Effector memory CD8-positive, alpha-beta T cell (primary cell): ENCODE data around the gene NFASC.

ENCODE experiments used
- ATAC-seq: fragments of 150-1000 bp; cut with Tn5 transposase; replicated peaks from 2 replicates; pipeline ENCODE4 v1.10.0; 2021; ENCODE audit warnings: mild to moderate bottlenecking, moderate library complexity
- DNase-seq, 3 experiments: peaks; one replicate each; pipeline ENCODE4 v3.0.0; 2021
- H3K27ac Mint-ChIP-seq, 2 donors: one replicate each; pipeline ENCODE4 v1.8.0; 2022; ENCODE audit warnings: mild to moderate bottlenecking in 2 of 2, mixed read lengths in 2 of 2, moderate library complexity in 2 of 2
- H3K27me3 Mint-ChIP-seq, 2 donors: one replicate each; pipeline ENCODE4 v1.8.0; 2022; ENCODE audit warnings: mixed read lengths in 2 of 2
- H3K36me3 Mint-ChIP-seq: one replicate; pipeline ENCODE4 v1.8.0; 2022; ENCODE audit warnings: mild to moderate bottlenecking, moderate library complexity, mixed read lengths; ENCODE audit not compliant: insufficient read depth
- H3K4me1 Mint-ChIP-seq, 2 donors: one replicate each; pipeline ENCODE4 v1.8.0; 2022; ENCODE audit warnings: low read depth in 2 of 2, mixed read lengths in 2 of 2
- H3K4me3 Mint-ChIP-seq, 2 donors: one replicate each; pipeline ENCODE4 v1.8.0; 2022; ENCODE audit warnings: mild to moderate bottlenecking in 2 of 2, mixed read lengths in 2 of 2, moderate library complexity in 2 of 2
- H3K9me3 Mint-ChIP-seq, 2 donors: one replicate each; pipeline ENCODE4 v1.8.0; 2022; ENCODE audit warnings: mixed read lengths in 2 of 2

Gene NFASC

GRCh38 chr1:204983881-204984280 is 113.2 kb downstream of the NFASC start:
- Mint-ChIP-seq H3K4me1 (peaks cover 0 to 3% of the 10 kb centered on the region in 2 donors), H3K27me3 (peaks cover 48 to 92% of the 10 kb centered on the region in 2 donors)

DNA sequence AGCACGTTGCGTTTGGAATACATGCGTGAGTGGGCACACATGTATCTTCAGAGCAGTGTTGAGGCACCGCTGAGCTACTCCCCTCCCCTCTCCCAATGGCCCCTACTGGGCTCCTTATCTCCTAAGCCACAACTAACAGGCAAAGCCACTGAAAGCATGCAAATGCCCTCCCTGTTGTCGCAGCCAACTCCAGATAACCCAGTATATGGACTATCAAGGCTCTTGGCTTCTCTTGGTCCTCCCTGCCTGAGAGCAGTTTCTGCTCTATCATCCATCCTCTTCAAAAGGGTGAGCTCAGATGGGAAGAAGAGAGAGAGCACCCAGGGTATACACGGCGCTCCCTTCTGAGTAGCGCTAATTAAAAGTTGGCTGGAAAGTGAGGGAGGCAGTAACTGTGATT is 113.8 kb downstream of the NFASC start:
- no peak overlapping the region for H3K4me3 Mint-ChIP-seq
- no peaks in the 10 kb centered on the region for H3K9me3 Mint-ChIP-seq
- no peak for ATAC-seq
- no peak overlapping the region for H3K27ac Mint-ChIP-seq
- no peak for DNase-seq
- H3K36me3 Mint-ChIP-seq = no peaks in the 10 kb centered on the region
- peaks cover 45 to 92% of the 10 kb centered on the region in 2 donors for H3K27me3 Mint-ChIP-seq
- peaks cover 0 to 5% of the 10 kb centered on the region in 2 donors for H3K4me1 Mint-ChIP-seq

More at GRCh38 chr1:204983881-204984280, 113.2 kb downstream of the NFASC start:
- Mint-ChIP-seq H3K9me3 (no peaks in the 10 kb centered on the region), H3K36me3 (no peaks in the 10 kb centered on the region), H3K27ac (no peak overlapping the region), H3K4me3 (no peak overlapping the region)
- ATAC-seq (no peak), DNase-seq (no peak)

DNA sequence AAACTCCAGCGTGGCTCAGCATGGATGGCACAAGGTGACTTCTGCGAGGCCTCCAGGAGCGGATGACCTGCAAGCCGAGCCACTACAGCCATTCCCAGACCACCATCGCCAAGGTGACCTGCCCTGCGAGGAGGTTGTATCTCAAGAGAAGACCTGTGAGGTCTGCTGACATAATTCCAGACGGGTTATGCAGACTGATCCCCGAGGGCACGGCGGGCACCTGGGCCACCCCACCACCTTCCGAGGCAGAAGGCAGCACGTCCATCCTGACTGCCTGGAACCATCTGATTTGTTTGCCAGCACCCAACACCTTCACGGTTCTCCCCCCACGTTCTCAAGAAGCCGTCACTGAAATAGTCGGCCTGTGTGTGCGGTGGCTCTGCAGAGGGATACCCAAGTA is 115.5 kb downstream of the NFASC start:
- Mint-ChIP-seq H3K4me1 (peaks cover 0 to 5% of the 10 kb centered on the region in 2 donors), H3K27ac (no peak overlapping the region), H3K36me3 (no peaks in the 10 kb centered on the region), H3K9me3 (no peaks in the 10 kb centered on the region), H3K4me3 (no peak overlapping the region), H3K27me3 (peaks cover 43 to 88% of the 10 kb centered on the region in 2 donors)
- DNase-seq = no peak
- no peak for ATAC-seq

DNA sequence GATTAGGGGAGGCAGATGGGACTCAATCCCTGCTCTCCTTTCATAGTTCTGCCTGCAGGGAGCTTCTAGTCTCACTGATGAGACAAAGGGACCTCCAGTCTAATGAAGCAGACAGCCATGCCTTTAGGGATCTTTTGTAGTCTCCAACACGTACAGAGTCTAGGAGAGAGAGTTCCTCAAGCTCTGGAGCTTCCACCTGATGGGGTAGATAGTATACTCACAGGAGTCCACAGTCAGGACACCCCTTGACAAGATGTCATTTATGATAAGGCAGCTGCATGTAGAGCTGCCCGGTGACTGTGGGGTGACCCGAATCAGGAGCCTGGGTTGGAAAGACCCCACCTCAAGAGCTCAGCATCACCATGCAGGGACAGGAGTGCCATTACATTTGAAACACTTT is 117.0 kb downstream of the NFASC start:
- no peak for DNase-seq
- Mint-ChIP-seq H3K27ac (no peak overlapping the region), H3K9me3 (no peaks in the 10 kb centered on the region), H3K4me1 (peaks cover 7 to 11% of the 10 kb centered on the region in 2 donors), H3K4me3 (no peak overlapping the region), H3K36me3 (no peaks in the 10 kb centered on the region), H3K27me3 (peaks cover 32 to 79% of the 10 kb centered on the region in 2 donors)
- no peak for ATAC-seq

GRCh38 chr1:204988196-204988595 is 117.5 kb downstream of the NFASC start:
- DNase-seq (no peak), ATAC-seq (no peak)
- H3K27ac Mint-ChIP-seq = no peak overlapping the region
- H3K9me3 Mint-ChIP-seq = no peaks in the 10 kb centered on the region
- no peaks in the 10 kb centered on the region for H3K36me3 Mint-ChIP-seq
- H3K27me3 Mint-ChIP-seq = peaks cover 27 to 79% of the 10 kb centered on the region in 2 donors
- H3K4me3 Mint-ChIP-seq = no peak overlapping the region
- H3K4me1 Mint-ChIP-seq = peaks cover 7 to 10% of the 10 kb centered on the region in 2 donors

GRCh38 chr1:204989266-204990058 is 118.8 kb downstream of the NFASC start:
- Mint-ChIP-seq H3K27ac (no peak overlapping the region), H3K36me3 (no peaks in the 10 kb centered on the region), H3K4me3 (no peak overlapping the region), H3K27me3 (peaks cover 25 to 83% of the 10 kb centered on the region in 2 donors), H3K9me3 (no peaks in the 10 kb centered on the region), H3K4me1 (peaks cover 7 to 12% of the 10 kb centered on the region in 2 donors)
- DNase-seq (peak; percentile 22 to 35 (median 23)), ATAC-seq (peak; percentile 63)

- H3K4me3 Mint-ChIP-seq = no peak overlapping the region
- ATAC-seq (no peak), DNase-seq (no peak)
- peaks cover 18 to 81% of the 10 kb centered on the region in 2 donors for H3K27me3 Mint-ChIP-seq
- no peak overlapping the region for H3K27ac Mint-ChIP-seq
- H3K9me3 Mint-ChIP-seq = no peaks in the 10 kb centered on the region
- H3K36me3 Mint-ChIP-seq = no peaks in the 10 kb centered on the region
- H3K4me1 Mint-ChIP-seq = peaks cover 7 to 12% of the 10 kb centered on the region in 2 donors
Measured at GRCh38 chr1:204990059-204990664, 119.5 kb downstream of the NFASC start.

DNA sequence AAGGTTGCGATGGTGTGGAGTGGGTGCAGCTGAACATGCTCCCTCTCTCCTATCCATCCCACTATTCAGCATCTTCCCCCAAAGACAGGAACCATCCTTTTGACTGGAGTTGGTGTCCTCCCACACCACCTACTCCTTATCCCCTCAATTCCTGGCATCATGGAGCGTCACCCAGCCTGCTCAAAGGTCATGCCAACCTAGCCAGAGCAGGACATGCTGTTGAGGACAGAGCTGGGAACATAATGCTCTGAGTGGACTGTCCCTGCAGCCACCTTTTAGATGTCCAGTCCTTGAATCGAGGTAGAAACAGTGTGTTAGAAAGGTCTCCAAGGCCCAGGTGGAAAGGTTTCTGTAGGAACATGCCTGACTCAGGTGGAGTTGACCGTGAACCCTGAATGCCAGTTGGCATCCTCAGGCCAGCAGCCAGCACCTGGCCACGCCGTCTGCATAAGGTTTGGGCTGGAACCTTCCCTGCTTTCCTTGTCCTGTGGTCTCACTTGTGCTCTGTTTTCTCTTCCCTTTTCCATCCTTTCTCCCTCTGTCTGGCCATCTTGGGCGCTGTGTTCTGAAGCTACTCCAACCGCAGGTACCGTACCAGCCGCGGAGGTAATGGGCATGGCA is 120.2 kb downstream of the NFASC start:
- H3K27ac Mint-ChIP-seq = no peak overlapping the region
- H3K9me3 Mint-ChIP-seq = no peaks in the 10 kb centered on the region
- DNase-seq (no peak), ATAC-seq (no peak)
- H3K4me3 Mint-ChIP-seq = no peak overlapping the region
- no peaks in the 10 kb centered on the region for H3K36me3 Mint-ChIP-seq
- peaks cover 7 to 12% of the 10 kb centered on the region in 2 donors for H3K4me1 Mint-ChIP-seq
- H3K27me3 Mint-ChIP-seq = peaks cover 15 to 75% of the 10 kb centered on the region in 2 donors

DNA sequence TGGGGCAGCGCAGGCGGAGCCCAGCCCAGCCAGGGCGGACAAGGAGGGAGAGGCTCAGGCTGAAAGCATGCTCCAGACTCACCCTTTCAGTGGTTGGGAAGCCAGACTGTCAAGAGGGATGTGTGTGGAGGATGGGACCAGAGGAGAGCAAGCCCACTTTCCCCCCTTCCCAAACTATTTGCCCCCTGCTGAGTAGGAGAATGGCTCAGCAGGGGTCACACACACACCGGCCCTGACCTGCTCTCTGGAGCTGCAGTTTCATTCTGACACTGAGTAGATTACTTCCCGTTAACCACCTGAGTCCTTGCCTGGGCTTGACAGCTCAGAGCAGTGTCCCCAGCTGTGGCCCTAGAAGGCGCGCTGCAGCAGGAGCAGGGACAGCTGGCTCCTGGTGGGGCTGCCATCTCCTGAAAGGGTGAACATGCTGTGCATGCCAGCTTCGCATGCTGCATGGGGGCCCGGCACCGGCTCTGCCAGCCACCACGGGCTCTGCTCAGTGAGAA is 120.7 kb downstream of the NFASC start:
- no peak overlapping the region for H3K27ac Mint-ChIP-seq
- DNase-seq (no peak), ATAC-seq (no peak)
- peaks cover 7 to 12% of the 10 kb centered on the region in 2 donors for H3K4me1 Mint-ChIP-seq
- H3K9me3 Mint-ChIP-seq = no peaks in the 10 kb centered on the region
- H3K27me3 Mint-ChIP-seq = peaks cover 15 to 75% of the 10 kb centered on the region in 2 donors
- no peaks in the 10 kb centered on the region for H3K36me3 Mint-ChIP-seq
- no peak overlapping the region for H3K4me3 Mint-ChIP-seq

DNA sequence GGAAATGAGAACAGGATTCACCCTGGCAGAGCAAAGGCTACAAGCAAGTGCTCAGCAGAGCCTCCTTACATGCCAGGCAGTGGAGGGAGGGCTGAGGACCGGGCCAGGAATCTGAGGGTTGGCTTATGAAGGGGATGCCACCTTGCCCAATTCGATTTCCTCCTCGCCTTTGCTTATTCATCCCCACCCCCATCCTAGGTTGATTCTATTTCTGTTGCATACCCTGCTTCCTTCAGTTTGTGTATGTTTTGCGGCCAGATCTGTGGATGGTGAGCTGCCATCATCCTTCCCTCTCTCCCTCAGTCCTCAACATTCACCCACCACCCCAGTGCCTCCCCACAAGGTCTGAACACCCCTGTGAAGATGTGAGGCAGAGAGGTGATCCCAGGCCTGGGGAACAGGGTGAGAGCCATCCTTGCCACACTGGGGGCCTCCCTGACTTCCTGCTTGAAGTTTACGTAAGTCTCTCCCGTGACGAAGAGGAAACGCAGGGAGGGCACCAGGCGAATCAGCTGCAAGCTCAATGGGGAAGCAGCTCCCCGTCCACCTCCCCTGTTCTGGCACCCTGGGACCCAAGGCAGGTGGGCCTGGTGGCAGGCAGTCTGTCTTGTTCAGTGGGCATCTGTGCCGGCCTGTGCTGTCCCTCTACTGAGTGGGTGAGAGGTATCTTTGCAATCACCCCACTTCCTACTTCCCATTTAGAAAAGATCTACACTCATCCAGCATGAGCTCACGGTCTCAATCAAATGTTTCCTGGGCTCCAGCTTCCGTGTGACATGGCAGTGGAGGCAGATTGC is 121.7 kb downstream of the NFASC start:
- Mint-ChIP-seq H3K4me3 (no peak overlapping the region), H3K27me3 (peaks cover 21 to 78% of the 10 kb centered on the region in 2 donors), H3K27ac (no peak overlapping the region), H3K9me3 (no peaks in the 10 kb centered on the region), H3K36me3 (no peaks in the 10 kb centered on the region), H3K4me1 (peaks cover 7 to 12% of the 10 kb centered on the region in 2 donors)
- DNase-seq (no peak), ATAC-seq (peak; percentile 33)

DNA sequence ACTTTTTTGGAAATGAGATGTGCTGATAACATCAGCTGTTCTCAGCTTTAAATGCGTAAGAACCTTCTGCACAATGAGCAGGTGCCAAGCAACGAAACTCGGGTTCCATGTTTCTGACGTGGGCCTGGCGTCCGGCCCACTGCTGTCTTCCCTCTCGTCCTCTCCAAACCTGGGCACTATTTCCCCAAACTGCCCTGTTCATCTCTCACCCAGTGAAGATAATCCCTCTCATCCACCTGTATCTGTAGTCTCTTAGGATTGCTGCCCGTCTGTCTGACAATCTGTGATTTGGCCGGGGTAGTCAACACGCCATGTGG is 122.3 kb downstream of the NFASC start:
- DNase-seq (no peak), ATAC-seq (no peak)
- H3K4me1 Mint-ChIP-seq = peaks cover 7 to 12% of the 10 kb centered on the region in 2 donors
- H3K27me3 Mint-ChIP-seq = peaks cover 18 to 78% of the 10 kb centered on the region in 2 donors
- no peaks in the 10 kb centered on the region for H3K9me3 Mint-ChIP-seq
- no peak overlapping the region for H3K4me3 Mint-ChIP-seq
- H3K36me3 Mint-ChIP-seq = no peaks in the 10 kb centered on the region
- H3K27ac Mint-ChIP-seq = no peak overlapping the region

GRCh38 chr1:204994086-204994862 is 123.6 kb downstream of the NFASC start:
- H3K4me1 Mint-ChIP-seq = peaks cover 7 to 11% of the 10 kb centered on the region in 2 donors

More at GRCh38 chr1:204994086-204994862, 123.6 kb downstream of the NFASC start:
- H3K36me3 Mint-ChIP-seq = no peaks in the 10 kb centered on the region
- no peaks in the 10 kb centered on the region for H3K9me3 Mint-ChIP-seq
- ATAC-seq = no peak
- H3K27me3 Mint-ChIP-seq = peaks cover 9 to 65% of the 10 kb centered on the region in 2 donors
- no peak overlapping the region for H3K27ac Mint-ChIP-seq
- DNase-seq = no peak
- H3K4me3 Mint-ChIP-seq = no peak overlapping the region
